ENCODE data around the gene ZNF444.
A peak's percentile ranks its signal among the peaks of the same experiment; 100 is the strongest.
"Not testable (repeated sequence)": the region's sequence is repeated elsewhere in the genome, so short reads cannot be mapped to it uniquely, and the experiment has no call there.

ZNF444 gene

DNA sequence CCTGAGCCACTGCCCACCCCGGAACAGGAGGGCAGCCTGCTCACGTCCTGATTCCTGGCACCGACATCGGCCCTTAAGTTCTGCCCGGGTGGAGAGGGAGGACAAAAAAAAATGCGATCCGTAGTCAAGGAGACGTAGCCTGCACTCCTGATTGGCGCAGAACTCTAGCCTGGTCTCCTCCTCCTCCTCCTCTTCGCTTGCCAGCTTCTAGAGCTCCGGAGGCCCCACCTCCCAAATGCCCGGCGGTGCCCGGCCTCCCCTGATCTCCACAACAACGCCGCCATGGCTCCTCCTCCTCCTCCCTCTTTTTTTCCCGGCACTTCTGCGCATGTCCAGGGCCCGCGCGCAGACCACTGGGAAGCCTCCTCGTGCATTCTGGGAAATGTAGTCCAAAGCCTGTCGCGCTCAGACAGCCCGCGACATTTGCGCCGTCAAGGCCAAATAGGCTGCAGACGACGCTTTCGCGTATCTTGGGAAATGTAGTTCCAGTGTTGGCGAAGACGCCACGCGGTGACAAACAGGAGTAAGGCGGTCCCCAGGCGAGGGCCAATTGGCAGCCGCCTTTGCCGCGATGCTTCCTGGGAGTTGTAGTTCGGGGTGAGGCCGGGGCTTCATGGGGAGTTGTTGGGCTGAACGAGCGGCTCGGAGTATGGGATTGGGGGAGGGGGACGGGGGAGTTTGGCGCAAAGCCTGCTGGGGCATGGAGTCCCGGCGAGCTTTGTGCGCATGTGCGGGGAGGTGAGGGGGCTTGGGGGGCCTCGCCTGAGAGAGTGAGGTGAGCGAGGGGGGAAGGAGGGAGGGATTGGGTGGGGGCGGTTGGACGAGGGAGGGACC is at the start of gene ZNF444:
Gene ZNF444 (plus strand): TSS at position 705 of the 834 bp plus-strand sequence. CDS start 5,625 bp downstream, outside the sequence.
- ATAC-seq (peak; percentile 94), DNase-seq (peak; percentile 97)
- Mint-ChIP-seq H3K36me3 (ENCODE audit: low read depth) (no peaks in the 10 kb centered on the region), H3K27me3 (no peaks in the 10 kb centered on the region), H3K4me1 (peaks cover 38% of the 10 kb centered on the region), H3K4me3 (peak within 1 kb of the TSS; percentile 90), H3K9me3 (no peaks in the 10 kb centered on the region), H3K27ac (peak within 1 kb of the TSS; percentile 98)

DNA sequence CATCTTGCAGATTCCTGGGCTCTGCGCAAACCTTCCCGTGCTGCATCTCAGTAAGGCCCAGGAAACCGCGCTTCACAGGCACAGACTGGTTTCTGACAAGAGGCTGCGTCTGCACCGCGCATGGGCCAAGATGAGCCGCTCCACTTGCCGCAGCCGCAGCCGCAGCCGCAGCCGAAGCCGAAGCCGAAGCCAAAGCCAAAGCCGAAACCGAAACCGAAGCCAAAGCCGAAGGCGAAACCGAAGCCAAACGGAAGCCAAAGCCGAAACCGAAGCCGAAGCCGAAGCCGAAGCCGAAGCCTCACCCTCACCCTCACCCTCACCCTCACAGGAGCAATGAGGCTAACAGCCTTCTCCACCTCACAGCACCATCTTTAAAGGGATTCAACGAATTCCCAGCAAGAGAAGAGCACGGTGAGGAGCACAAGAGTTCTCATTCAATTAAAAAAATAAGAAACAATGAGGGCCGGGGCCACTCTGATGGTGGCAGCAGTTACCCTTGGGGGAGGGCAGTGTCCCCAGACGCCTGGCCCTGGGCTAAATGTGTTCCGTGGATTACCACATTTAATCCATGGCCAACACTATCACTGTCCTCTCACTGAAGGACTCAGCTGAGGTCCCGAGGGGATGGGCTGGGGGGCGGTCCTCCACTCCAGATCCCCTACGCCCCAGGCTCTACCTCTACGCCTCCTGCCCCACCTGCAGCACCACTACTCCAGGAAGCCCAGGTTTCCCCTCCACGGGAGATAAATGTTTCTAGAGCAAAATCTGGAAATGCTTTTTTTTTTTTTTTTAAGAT is 49.1 kb upstream of the ZNF444 start:
- H3K27ac Mint-ChIP-seq: no peak overlapping the region
- peaks cover 28% of the 10 kb centered on the region for H3K36me3 Mint-ChIP-seq (ENCODE audit: low read depth)
- no peak for ATAC-seq
- H3K4me3 Mint-ChIP-seq: no peak overlapping the region
- DNase-seq: no peak
- H3K9me3 Mint-ChIP-seq: no peaks in the 10 kb centered on the region
- H3K27me3 Mint-ChIP-seq: no peaks in the 10 kb centered on the region
- H3K4me1 Mint-ChIP-seq: peaks cover 1% of the 10 kb centered on the region

- no peak for DNase-seq
- Mint-ChIP-seq H3K27me3 (no peaks in the 10 kb centered on the region), H3K4me3 (no peak overlapping the region), H3K27ac (no peak overlapping the region), H3K4me1 (peaks cover 1% of the 10 kb centered on the region), H3K36me3 (ENCODE audit: low read depth) (peaks cover 28% of the 10 kb centered on the region), H3K9me3 (no peaks in the 10 kb centered on the region)
- ATAC-seq: no peak
Observed at GRCh38 chr19:56092685-56093631, 48.1 kb upstream of the ZNF444 start.

DNA sequence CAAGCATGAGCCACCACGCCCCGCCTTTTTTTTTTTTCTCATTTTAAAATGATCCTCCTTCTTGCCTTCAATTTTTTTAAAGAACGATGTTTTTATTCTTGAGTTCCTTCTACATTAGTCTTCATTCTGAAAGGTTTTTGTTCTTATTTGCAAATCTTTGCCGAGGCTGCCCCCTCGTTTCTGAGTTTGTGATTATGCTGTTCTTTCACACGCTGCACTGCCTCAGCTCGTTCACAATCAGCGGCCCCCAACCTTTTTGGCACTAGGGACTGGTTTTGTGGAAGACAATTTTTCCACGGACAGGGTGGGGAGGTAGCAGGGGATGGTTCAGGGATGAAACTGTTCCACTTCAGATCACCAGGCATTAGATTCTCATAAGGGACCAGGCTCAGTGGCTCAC is 46.6 kb upstream of the ZNF444 start:
- Mint-ChIP-seq H3K27me3 (no peaks in the 10 kb centered on the region), H3K36me3 (ENCODE audit: low read depth) (peaks cover 28% of the 10 kb centered on the region), H3K27ac (no peak overlapping the region), H3K9me3 (no peaks in the 10 kb centered on the region), H3K4me3 (no peak overlapping the region), H3K4me1 (peaks cover 1% of the 10 kb centered on the region)
- no peak for DNase-seq
- ATAC-seq: no peak

DNA sequence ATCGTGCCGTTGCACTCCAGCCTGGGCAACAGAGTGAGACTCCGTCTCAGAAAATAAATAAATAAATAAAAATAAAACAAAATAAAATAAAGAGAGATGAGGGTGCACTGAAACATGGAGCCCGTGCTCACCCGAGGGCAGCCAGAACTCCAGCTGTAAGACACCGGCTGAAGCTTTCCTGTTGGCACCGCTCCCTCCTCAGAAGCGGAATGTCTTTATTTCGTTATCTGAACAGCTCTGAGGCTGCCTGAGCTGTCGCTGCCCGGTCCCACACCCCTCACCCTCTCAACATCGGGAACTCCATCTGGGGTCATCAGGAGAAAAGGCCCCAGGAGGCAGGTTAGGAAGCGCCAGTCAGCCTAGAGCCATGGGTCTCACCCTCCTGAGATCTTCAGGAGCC is 44.4 kb upstream of the ZNF444 start:
- Mint-ChIP-seq H3K9me3 (no peaks in the 10 kb centered on the region), H3K36me3 (ENCODE audit: low read depth) (peaks cover 32% of the 10 kb centered on the region), H3K27me3 (no peaks in the 10 kb centered on the region), H3K4me3 (no peak overlapping the region), H3K4me1 (peaks cover 3% of the 10 kb centered on the region), H3K27ac (no peak overlapping the region)
- no peak for ATAC-seq
- DNase-seq: no peak

GRCh38 chr19:56097306-56097705 is 43.8 kb upstream of the ZNF444 start:
- H3K27ac Mint-ChIP-seq: no peak overlapping the region
- no peak for DNase-seq
- no peaks in the 10 kb centered on the region for H3K27me3 Mint-ChIP-seq
- H3K9me3 Mint-ChIP-seq: no peaks in the 10 kb centered on the region
- peaks cover 32% of the 10 kb centered on the region for H3K36me3 Mint-ChIP-seq (ENCODE audit: low read depth)
- H3K4me1 Mint-ChIP-seq: peaks cover 3% of the 10 kb centered on the region
- H3K4me3 Mint-ChIP-seq: no peak overlapping the region
- ATAC-seq: no peak

- Mint-ChIP-seq H3K36me3 (ENCODE audit: low read depth) (peaks cover 29% of the 10 kb centered on the region), H3K27me3 (no peaks in the 10 kb centered on the region), H3K4me3 (no peak overlapping the region), H3K9me3 (no peaks in the 10 kb centered on the region), H3K4me1 (peaks cover 3% of the 10 kb centered on the region), H3K27ac (no peak overlapping the region)
- DNase-seq (no peak), ATAC-seq (no peak)
Observed at GRCh38 chr19:56097776-56098175, 43.3 kb upstream of the ZNF444 start.

GRCh38 chr19:56098237-56098636 is 42.9 kb upstream of the ZNF444 start:
- not testable (repeated sequence) for H3K27me3 Mint-ChIP-seq, H3K9me3 Mint-ChIP-seq, ATAC-seq, H3K4me3 Mint-ChIP-seq, H3K4me1 Mint-ChIP-seq, DNase-seq, H3K27ac Mint-ChIP-seq
- H3K36me3 Mint-ChIP-seq (ENCODE audit: low read depth): peaks cover 25% of the 10 kb centered on the region

DNA sequence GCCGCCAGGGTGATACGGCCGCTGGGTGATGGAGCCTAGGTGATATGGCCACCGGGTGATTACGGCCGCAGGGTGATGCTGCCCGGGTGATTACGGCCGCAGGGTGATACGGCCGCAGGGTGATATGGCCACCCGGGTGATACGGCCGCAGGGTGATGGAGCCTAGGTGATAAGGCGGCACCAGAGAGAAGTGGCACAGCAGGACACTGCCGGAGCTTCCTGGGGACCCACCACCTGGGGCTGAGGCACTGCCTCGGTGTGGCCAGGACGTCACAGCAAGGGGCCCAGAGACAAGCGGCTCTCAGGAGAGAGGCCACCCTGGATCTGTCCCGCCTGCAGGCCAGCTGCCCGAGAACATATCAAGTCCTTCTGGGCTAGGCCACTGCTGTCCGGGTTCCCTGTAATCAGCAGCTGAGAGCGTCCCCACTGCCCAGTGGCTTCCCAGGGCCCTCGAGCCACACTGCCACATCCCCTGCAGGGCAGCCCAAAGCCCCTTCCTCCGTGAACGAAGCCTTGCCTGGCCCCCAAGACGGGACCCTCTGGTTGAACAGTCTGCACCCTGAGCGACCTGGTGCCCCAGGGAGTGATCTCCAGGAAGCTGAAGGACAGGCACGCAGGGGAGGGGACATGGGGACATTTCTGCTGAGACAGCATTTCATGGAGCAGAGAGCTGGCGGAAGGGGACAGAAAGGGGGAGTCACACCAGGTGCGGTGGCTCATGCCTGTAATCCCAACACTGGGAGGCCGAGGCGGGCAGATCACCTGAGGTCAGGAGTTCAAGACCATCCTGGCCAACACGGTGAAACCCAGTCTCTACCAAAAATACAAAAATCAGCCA is 42.1 kb upstream of the ZNF444 start:
- no peaks in the 10 kb centered on the region for H3K9me3 Mint-ChIP-seq
- H3K27ac Mint-ChIP-seq: no peak overlapping the region
- peaks cover 5% of the 10 kb centered on the region for H3K4me1 Mint-ChIP-seq
- ATAC-seq (no peak), DNase-seq (no peak)
- H3K36me3 Mint-ChIP-seq (ENCODE audit: low read depth): peaks cover 22% of the 10 kb centered on the region
- H3K27me3 Mint-ChIP-seq: no peaks in the 10 kb centered on the region
- no peak overlapping the region for H3K4me3 Mint-ChIP-seq

GRCh38 chr19:56099638-56100539 is 41.2 kb upstream of the ZNF444 start:
- Mint-ChIP-seq H3K4me1 (peaks cover 9% of the 10 kb centered on the region), H3K27ac (no peak overlapping the region), H3K27me3 (no peaks in the 10 kb centered on the region), H3K9me3 (no peaks in the 10 kb centered on the region), H3K4me3 (no peak overlapping the region), H3K36me3 (ENCODE audit: low read depth) (peaks cover 18% of the 10 kb centered on the region)
- DNase-seq (no peak), ATAC-seq (no peak)

GRCh38 chr19:56101095-56101494 is 40.0 kb upstream of the ZNF444 start:
- Mint-ChIP-seq H3K27me3 (no peaks in the 10 kb centered on the region), H3K36me3 (ENCODE audit: low read depth) (peaks cover 10% of the 10 kb centered on the region), H3K9me3 (no peaks in the 10 kb centered on the region), H3K4me3 (no peak overlapping the region), H3K4me1 (peaks cover 17% of the 10 kb centered on the region), H3K27ac (no peak overlapping the region)
- no peak for ATAC-seq
- DNase-seq: no peak

DNA sequence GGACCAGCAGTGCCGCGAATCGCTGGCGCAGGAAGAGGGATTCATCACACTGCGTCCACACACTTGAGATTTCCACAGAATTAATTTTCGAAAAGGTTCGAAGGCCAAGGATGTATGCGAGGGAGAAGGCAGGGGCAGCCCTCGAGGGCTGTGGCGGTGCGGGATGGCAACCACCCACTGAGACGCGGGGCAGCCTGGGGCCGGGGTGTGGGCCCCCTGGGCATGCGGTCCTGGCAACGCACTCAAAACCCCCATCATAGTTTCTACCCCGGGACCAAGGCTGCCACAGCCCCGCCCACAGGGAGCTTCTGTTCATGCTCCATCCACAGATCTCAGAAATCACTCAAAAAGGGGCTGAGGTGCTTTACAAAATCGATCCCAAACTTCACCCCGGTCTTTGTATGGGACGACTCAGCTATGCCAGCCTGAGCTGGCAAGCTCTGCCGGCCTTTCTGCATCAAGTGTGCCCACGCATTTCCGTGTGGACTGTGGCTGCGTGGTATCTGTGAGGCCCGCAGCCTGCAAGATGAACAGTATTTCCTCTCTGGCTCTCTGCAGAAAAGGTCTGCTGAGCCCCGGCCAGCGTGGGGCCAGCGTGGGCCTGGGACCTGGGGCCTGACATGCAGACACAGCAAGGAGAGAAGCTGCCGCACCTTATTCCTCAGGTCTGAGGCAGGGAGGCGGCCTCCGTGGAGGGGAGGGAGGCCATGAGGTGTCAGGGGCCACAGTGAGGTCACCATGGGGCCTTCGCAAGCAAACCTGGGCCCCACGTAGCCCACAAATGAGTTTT is 39.1 kb upstream of the ZNF444 start:
- H3K9me3 Mint-ChIP-seq: no peaks in the 10 kb centered on the region
- peaks cover 25% of the 10 kb centered on the region for H3K4me1 Mint-ChIP-seq
- H3K27me3 Mint-ChIP-seq: no peaks in the 10 kb centered on the region
- H3K36me3 Mint-ChIP-seq (ENCODE audit: low read depth): peaks cover 15% of the 10 kb centered on the region
- no peak overlapping the region for H3K27ac Mint-ChIP-seq
- no peak overlapping the region for H3K4me3 Mint-ChIP-seq
- DNase-seq (no peak), ATAC-seq (no peak)
